Parathyroid adenoma (tissue), 2 donors: ENCODE results near the gene VMP1.

Experiments
- H2AFZ ChIP-seq: fragments of 300-600 bp; sonication (generic); one replicate; pipeline ENCODE4 v1.7.0; 2017; ENCODE audit warnings: antibody characterized with exemption, mild to moderate bottlenecking
- H3K27ac ChIP-seq: fragments of 300-600 bp; sonication (generic); one replicate; pipeline ENCODE4 v1.7.0; 2017
- H3K27me3 ChIP-seq: fragments of 300-600 bp; sonication (generic); one replicate; pipeline ENCODE4 v1.7.0; 2017; ENCODE audit warnings: low read length; ENCODE audit not compliant: control insufficient read depth, insufficient read depth
- H3K36me3 ChIP-seq: fragments of 300-600 bp; sonication (generic); one replicate; pipeline ENCODE4 v1.7.0; 2017; ENCODE audit warnings: low read length; ENCODE audit not compliant: control insufficient read depth, insufficient read depth
- H3K4me1 ChIP-seq: fragments of 300-600 bp; sonication (generic); one replicate; pipeline ENCODE4 v1.7.0; 2017; ENCODE audit warnings: control low read depth
- H3K4me2 ChIP-seq: fragments of 300-600 bp; sonication (generic); one replicate; pipeline ENCODE4 v1.7.0; 2017; ENCODE audit warnings: low read length
- H3K4me3 ChIP-seq: fragments of 300-600 bp; sonication (generic); one replicate; pipeline ENCODE4 v1.7.0; 2017; ENCODE audit warnings: low read depth, low read length
- H3K79me2 ChIP-seq: fragments of 300-600 bp; sonication (generic); one replicate; pipeline ENCODE4 v1.7.0; 2017; ENCODE audit warnings: control low read depth
- H3K9ac ChIP-seq: fragments of 300-600 bp; sonication (generic); one replicate; pipeline ENCODE4 v1.7.0; 2017; ENCODE audit warnings: mild to moderate bottlenecking
- H3K9me3 ChIP-seq: fragments of 300-600 bp; sonication (generic); one replicate; pipeline ENCODE4 v1.7.0; 2017; ENCODE audit warnings: low read length; ENCODE audit not compliant: control insufficient read depth
- CTCF ChIP-seq: fragments of 300-600 bp; sonication (generic); IDR thresholded peaks from one replicate; pipeline ENCODE4 v1.7.0; 2017; ENCODE audit warnings: antibody characterized with exemption, mild to moderate bottlenecking
- donor health status: primary hyperparathyroidism.

The VMP1 gene

GRCh38 chr17:59699786-59700185, 7.7 kb upstream of the VMP1 start:
- no peak overlapping the region for H3K27ac ChIP-seq
- no peaks in the 10 kb centered on the region for H3K27me3 ChIP-seq
- H3K9me3 ChIP-seq = no peaks in the 10 kb centered on the region
- no peaks in the 10 kb centered on the region for H3K4me1 ChIP-seq
- no peaks in the 10 kb centered on the region for H3K36me3 ChIP-seq
- no peak overlapping the region for H3K9ac ChIP-seq
- no peak for TF ChIP-seq CTCF
- peaks cover 12% of the 10 kb centered on the region for H3K79me2 ChIP-seq
- H3K4me3 ChIP-seq = no peak overlapping the region
- H2AFZ ChIP-seq = no peak overlapping the region
- no peak overlapping the region for H3K4me2 ChIP-seq

- Histone ChIP-seq H3K79me2 (peaks cover 30% of the 10 kb centered on the region), H3K27ac (no peak overlapping the region), H3K9ac (no peak overlapping the region), H3K27me3 (no peaks in the 10 kb centered on the region), H3K4me2 (no peak overlapping the region), H3K9me3 (no peaks in the 10 kb centered on the region), H3K4me1 (peaks cover 5% of the 10 kb centered on the region), H3K4me3 (no peak overlapping the region), H2AFZ (no peak overlapping the region), H3K36me3 (no peaks in the 10 kb centered on the region)
- no peak for TF ChIP-seq CTCF
Measured at GRCh38 chr17:59702304-59702703, 5.2 kb upstream of the VMP1 start.

- H2AFZ ChIP-seq = peak overlapping the region; percentile 81
- H3K4me3 ChIP-seq = peak overlapping the region; percentile 90
- peaks cover 12% of the 10 kb centered on the region for H3K4me1 ChIP-seq
- peaks cover 44% of the 10 kb centered on the region for H3K79me2 ChIP-seq
- no peak for TF ChIP-seq CTCF
- H3K27ac ChIP-seq = peak overlapping the region; percentile 88
- no peaks in the 10 kb centered on the region for H3K27me3 ChIP-seq
- H3K9ac ChIP-seq = peak overlapping the region; percentile 47
- no peaks in the 10 kb centered on the region for H3K9me3 ChIP-seq
- peak overlapping the region; percentile 79 for H3K4me2 ChIP-seq
- no peaks in the 10 kb centered on the region for H3K36me3 ChIP-seq
Measured at GRCh38 chr17:59707971-59708430, 547 bp downstream of the VMP1 start.

- Histone ChIP-seq H3K27me3 (no peaks in the 10 kb centered on the region), H3K36me3 (no peaks in the 10 kb centered on the region), H3K27ac (no peak overlapping the region), H3K4me1 (peaks cover 7% of the 10 kb centered on the region), H2AFZ (no peak overlapping the region), H3K4me2 (no peak overlapping the region), H3K4me3 (no peak overlapping the region), H3K9me3 (no peaks in the 10 kb centered on the region), H3K79me2 (peaks cover 30% of the 10 kb centered on the region), H3K9ac (no peak overlapping the region)
- TF ChIP-seq CTCF = no peak
Measured at GRCh38 chr17:59711936-59712335, 4.5 kb downstream of the VMP1 start.

- Histone ChIP-seq H3K4me3 (no peak overlapping the region), H3K27me3 (no peaks in the 10 kb centered on the region), H3K4me1 (peaks cover 7% of the 10 kb centered on the region), H3K79me2 (peaks cover 34% of the 10 kb centered on the region), H3K27ac (no peak overlapping the region), H3K36me3 (no peaks in the 10 kb centered on the region), H3K4me2 (no peak overlapping the region), H2AFZ (no peak overlapping the region), H3K9me3 (no peaks in the 10 kb centered on the region), H3K9ac (no peak overlapping the region)
- TF ChIP-seq CTCF = no peak
Measured at GRCh38 chr17:59712862-59713261, 5.4 kb downstream of the VMP1 start.
